ENCODE measurements around the gene MCTP2. TPM values are rescaled to one million over a fixed set of nuclear protein-coding genes. Genes with fewer than 3 reads are reported as not detected.

Gene MCTP2
- total and polyA plus RNA-seq, 10 donors, result 5.6 to 205 (median 107) TPM

GRCh38 chr15:94439158-94439557, 207.8 kb downstream of the MCTP2 start:
- intact Hi-C loops (cut with DNase I; ENCODE audit: low total_unique reads), result no loop called here
- 75 to 93% (median 87%) methylated on average over 3 of the region's 3 CpGs for WGBS, 5 donors
- DNase-seq, result no peak
- H3K4me3 ChIP-seq, result no peak overlapping the region
- TF ChIP-seq POLR2A (IDR thresholded peaks at IDR 0.05) (no peak), POLR2AphosphoS5 (IDR thresholded peaks at IDR 0.05) (no peak)
- TF ChIP-seq, protein P1, sequence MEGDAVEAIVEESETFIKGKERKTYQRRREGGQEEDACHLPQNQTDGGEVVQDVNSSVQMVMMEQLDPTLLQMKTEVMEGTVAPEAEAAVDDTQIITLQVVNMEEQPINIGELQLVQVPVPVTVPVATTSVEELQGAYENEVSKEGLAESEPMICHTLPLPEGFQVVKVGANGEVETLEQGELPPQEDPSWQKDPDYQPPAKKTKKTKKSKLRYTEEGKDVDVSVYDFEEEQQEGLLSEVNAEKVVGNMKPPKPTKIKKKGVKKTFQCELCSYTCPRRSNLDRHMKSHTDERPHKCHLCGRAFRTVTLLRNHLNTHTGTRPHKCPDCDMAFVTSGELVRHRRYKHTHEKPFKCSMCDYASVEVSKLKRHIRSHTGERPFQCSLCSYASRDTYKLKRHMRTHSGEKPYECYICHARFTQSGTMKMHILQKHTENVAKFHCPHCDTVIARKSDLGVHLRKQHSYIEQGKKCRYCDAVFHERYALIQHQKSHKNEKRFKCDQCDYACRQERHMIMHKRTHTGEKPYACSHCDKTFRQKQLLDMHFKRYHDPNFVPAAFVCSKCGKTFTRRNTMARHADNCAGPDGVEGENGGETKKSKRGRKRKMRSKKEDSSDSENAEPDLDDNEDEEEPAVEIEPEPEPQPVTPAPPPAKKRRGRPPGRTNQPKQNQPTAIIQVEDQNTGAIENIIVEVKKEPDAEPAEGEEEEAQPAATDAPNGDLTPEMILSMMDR (IDR thresholded peaks at IDR 0.05 in 8 of 11, conservative IDR thresholded peaks at IDR 0.05 in 3 of 11), result no peak
- peaks cover 0 to 63% (median 14%) of the 10 kb centered on the region in 6 donors for H3K36me3 ChIP-seq
- H3K9me3 ChIP-seq, result no peaks in the 10 kb centered on the region
- H3K27me3 ChIP-seq (replicated peaks in 1 of 7), result no peaks in the 10 kb centered on the region
- H3K4me1 ChIP-seq, result peaks cover 0 to 5% (median 0%) of the 10 kb centered on the region in 6 donors
- no peak overlapping the region for H3K27ac ChIP-seq

DNA sequence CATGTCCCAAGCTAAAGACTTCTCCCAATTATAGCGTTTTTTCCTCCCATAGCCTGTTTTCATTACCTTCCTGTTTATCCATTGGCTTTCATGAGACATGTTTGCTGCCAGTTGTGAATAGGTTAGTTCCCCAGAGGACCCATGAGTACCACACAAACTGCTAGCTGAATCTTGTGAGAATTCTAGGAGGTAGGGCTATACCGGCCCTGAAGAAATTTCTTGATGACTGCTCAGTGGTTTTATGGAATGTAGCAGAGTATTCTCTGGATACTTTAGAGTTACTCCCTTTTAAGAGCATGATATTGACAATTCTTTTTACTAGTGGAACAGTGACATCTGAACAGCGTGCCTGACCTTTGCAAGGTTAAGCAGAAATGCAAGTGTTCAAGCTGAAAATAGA, 210.4 kb downstream of the MCTP2 start:
- Histone ChIP-seq H3K27me3 (replicated peaks in 1 of 7) (no peaks in the 10 kb centered on the region), H3K4me1 (peaks cover 0 to 5% (median 0%) of the 10 kb centered on the region in 6 donors), H3K36me3 (peaks cover 0 to 76% (median 25%) of the 10 kb centered on the region in 6 donors), H3K9me3 (no peaks in the 10 kb centered on the region), H3K4me3 (no peak overlapping the region), H3K27ac (peak overlapping the region in 1 of 8 donors; percentile 22)
- intact Hi-C loops (cut with DNase I; ENCODE audit: low total_unique reads), result no loop called here
- TF ChIP-seq POLR2AphosphoS5 (IDR thresholded peaks at IDR 0.05), result no peak
- TF ChIP-seq POLR2A (IDR thresholded peaks at IDR 0.05), result no peak
- TF ChIP-seq, protein P1 (IDR thresholded peaks at IDR 0.05 in 8 of 11, conservative IDR thresholded peaks at IDR 0.05 in 3 of 11), result no peak
- DNase-seq, result no peak
- whole genome bisulfite sequencing, 5 donors, result 74 to 89% (median 85%) methylated on average over 3 of the region's 3 CpGs

DNA sequence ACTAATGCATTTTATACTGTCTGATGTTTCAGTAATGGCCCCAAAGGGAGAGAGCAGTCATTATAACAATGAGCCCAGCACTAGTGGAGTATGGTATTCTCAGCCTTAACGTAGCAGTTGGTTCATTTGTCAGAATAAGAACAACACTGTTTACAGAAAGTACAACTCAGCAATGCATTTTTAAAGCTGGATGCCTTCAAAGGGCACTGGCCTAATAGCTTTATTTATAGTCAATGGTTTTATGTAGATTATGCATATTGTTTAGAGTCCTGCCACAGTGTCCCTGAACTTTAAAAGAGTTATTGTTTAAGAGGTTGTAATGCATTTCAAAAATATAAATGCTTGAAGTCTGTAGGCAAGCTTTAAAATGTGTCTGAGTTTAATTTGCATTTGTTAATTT, 211.1 kb downstream of the MCTP2 start:
- DNase-seq, result no peak
- no peaks in the 10 kb centered on the region for H3K9me3 ChIP-seq
- H3K4me3 ChIP-seq, result no peak overlapping the region
- peak overlapping the region in 1 of 8 donors; percentile 22 for H3K27ac ChIP-seq
- intact Hi-C loops (cut with DNase I; ENCODE audit: low total_unique reads), result no loop called here
- 78 to 85% (median 82%) methylated on average over 1 of the region's 1 CpG for WGBS, 5 donors
- H3K36me3 ChIP-seq, result peaks cover 0 to 83% (median 25%) of the 10 kb centered on the region in 6 donors
- no peak for TF ChIP-seq POLR2A (IDR thresholded peaks at IDR 0.05)
- TF ChIP-seq POLR2AphosphoS5 (IDR thresholded peaks at IDR 0.05), result no peak
- TF ChIP-seq, protein P1 (IDR thresholded peaks at IDR 0.05 in 8 of 11, conservative IDR thresholded peaks at IDR 0.05 in 3 of 11), result no peak
- peaks cover 0 to 5% (median 0%) of the 10 kb centered on the region in 6 donors for H3K4me1 ChIP-seq
- H3K27me3 ChIP-seq (replicated peaks in 1 of 7), result no peaks in the 10 kb centered on the region

DNA sequence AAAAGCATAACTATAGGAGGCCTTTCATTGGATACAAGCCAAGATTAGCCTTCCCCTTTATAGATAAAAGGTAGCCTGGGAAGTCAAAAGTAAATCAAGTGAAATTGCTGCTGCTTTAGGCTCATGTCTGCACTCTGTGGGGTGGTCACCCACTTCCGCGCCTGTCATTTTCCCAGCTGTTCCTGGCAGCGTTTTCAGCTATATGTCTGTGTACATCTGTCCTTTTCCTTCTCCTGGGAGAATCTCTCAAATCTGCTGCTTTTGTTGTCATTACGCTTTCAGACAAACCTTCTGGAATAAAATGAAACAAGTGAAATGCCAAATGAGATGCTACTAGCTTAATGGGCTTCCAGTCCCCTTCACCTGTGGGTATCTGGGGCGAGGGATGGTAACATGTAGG, 211.8 kb downstream of the MCTP2 start:
- peaks cover 0 to 5% (median 0%) of the 10 kb centered on the region in 6 donors for H3K4me1 ChIP-seq
- DNase-seq, result no peak
- no peak overlapping the region for H3K4me3 ChIP-seq
- TF ChIP-seq, protein P1 (IDR thresholded peaks at IDR 0.05 in 8 of 11, conservative IDR thresholded peaks at IDR 0.05 in 3 of 11), result no peak
- TF ChIP-seq POLR2AphosphoS5 (IDR thresholded peaks at IDR 0.05) (no peak), POLR2A (IDR thresholded peaks at IDR 0.05) (no peak)
- intact Hi-C loops (cut with DNase I; ENCODE audit: low total_unique reads), result no loop called here
- WGBS, 5 donors, result 94 to 97% (median 97%) methylated on average over 5 of the region's 5 CpGs
- H3K27me3 ChIP-seq (replicated peaks in 1 of 7), result no peaks in the 10 kb centered on the region
- no peaks in the 10 kb centered on the region for H3K9me3 ChIP-seq
- no peak overlapping the region for H3K27ac ChIP-seq
- H3K36me3 ChIP-seq, result peaks cover 0 to 89% (median 25%) of the 10 kb centered on the region in 6 donors

Measured in spleen (tissue), 11 donors.